BE2C (cell line): ENCODE results near the gene HNRNPA3.
"Not testable (repeated sequence)": the region's sequence is repeated elsewhere in the genome, so short reads cannot be mapped to it uniquely, and the experiment has no call there.

ENCODE experiments used
- DNase-seq: peaks from one replicate; pipeline ENCODE4 v3.0.0-alpha.2; 2020
- H3K27me3 ChIP-seq: fragments of 250-450 bp; sonication (Bioruptor Pico); 2 replicates; pipeline ENCODE4 v1.5.1; 2020; ENCODE audit warnings: mild to moderate bottlenecking
- H3K36me3 ChIP-seq: fragments of 250-450 bp; sonication (Bioruptor Pico); 2 replicates; pipeline ENCODE4 v1.5.1; 2020; ENCODE audit warnings: mild to moderate bottlenecking
- H3K4me1 ChIP-seq: fragments of 250-450 bp; sonication (Bioruptor Pico); 2 replicates; pipeline ENCODE4 v1.5.1; 2020
- H3K4me3 ChIP-seq: 2 replicates; pipeline ENCODE4 v1.5.1; 2011; ENCODE audit warnings: low read depth, low read length
- H3K9me3 ChIP-seq: fragments of 250-450 bp; sonication (Bioruptor Pico); 2 replicates; pipeline ENCODE4 v1.5.1; 2020
- TF ChIP-seq, protein P1 (sequence below): IDR thresholded peaks from 2 replicates; pipeline ENCODE4 v1.5.1; 2012; ENCODE audit warnings: mild to moderate bottlenecking, low read depth, low read length

HNRNPA3 gene

DNA sequence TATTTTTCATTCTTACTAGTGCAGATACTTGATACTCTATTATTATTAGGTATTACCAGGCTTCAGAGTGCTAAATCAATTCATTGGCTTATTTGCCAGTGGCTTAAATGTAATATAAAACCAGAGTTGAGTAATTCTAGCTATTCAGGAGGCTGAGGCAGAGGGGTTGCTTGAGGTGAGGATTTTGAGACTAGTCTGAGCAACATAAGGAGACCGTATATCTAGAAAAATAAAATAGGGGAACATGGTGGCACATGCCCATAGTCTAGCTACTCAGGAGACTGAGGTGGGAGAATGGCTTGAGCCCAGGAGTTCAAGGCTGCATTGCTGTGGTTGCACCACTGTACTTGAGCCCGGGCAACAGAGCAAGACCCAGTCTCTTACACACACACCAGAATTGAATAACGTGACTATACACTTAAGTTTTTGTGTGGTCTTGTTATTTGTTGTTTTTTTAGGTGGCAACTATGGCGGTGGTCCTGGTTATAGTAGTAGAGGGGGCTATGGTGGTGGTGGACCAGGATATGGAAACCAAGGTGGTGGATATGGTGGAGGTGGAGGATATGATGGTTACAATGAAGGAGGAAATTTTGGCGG, 4.8 kb downstream of the HNRNPA3 start:
- Histone ChIP-seq H3K36me3 (peaks cover 75% of the 10 kb centered on the region), H3K9me3 (no peaks in the 10 kb centered on the region), H3K4me3 (no peak overlapping the region), H3K27me3 (no peaks in the 10 kb centered on the region), H3K4me1 (no peaks in the 10 kb centered on the region)
- no peak for DNase-seq
- TF ChIP-seq, protein P1, sequence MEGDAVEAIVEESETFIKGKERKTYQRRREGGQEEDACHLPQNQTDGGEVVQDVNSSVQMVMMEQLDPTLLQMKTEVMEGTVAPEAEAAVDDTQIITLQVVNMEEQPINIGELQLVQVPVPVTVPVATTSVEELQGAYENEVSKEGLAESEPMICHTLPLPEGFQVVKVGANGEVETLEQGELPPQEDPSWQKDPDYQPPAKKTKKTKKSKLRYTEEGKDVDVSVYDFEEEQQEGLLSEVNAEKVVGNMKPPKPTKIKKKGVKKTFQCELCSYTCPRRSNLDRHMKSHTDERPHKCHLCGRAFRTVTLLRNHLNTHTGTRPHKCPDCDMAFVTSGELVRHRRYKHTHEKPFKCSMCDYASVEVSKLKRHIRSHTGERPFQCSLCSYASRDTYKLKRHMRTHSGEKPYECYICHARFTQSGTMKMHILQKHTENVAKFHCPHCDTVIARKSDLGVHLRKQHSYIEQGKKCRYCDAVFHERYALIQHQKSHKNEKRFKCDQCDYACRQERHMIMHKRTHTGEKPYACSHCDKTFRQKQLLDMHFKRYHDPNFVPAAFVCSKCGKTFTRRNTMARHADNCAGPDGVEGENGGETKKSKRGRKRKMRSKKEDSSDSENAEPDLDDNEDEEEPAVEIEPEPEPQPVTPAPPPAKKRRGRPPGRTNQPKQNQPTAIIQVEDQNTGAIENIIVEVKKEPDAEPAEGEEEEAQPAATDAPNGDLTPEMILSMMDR: no peak

DNA sequence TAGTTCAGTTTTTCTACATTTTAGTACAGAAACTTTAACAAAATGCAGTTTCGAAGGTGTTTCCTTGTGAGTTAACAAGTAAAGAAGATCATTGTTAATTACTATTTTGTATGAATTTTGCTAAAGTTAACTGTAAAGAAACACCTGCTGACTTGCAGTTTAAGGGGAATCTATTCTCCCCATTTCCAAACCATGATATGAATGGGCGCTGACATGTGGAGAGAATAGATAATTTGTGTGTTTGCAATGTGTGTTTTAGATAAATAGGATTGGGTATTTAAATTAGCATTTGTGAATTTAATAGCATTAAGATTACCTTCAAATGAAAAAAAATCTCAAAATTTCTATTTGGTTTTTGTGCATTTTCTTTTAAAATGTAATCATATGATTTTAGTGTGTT, 7.2 kb downstream of the HNRNPA3 start:
- peaks cover 68% of the 10 kb centered on the region for H3K36me3 ChIP-seq
- not testable (repeated sequence) for H3K4me3 ChIP-seq, DNase-seq, H3K4me1 ChIP-seq, H3K9me3 ChIP-seq, H3K27me3 ChIP-seq

DNA sequence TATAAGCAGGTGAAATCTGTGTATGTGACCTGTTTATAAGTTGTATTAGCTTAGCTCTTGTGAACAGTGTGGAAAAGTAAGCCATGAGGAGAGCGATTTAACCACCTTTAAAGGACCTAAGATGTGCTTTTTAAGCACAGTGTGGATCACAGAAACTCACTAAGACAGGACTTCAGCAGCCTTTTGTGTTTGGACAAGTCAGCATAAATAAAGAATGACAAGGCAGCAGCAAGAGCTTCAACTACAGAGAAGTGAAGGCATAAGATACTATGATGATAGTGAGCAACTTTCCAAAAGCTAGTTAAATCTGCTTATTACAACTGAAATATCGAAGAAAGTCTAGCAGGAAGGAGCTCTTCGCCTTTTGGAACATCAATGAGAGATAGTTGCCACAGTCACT, 8.9 kb downstream of the HNRNPA3 start:
- H3K4me3 ChIP-seq: no peak overlapping the region
- peaks cover 56% of the 10 kb centered on the region for H3K36me3 ChIP-seq
- no peak for DNase-seq
- TF ChIP-seq, protein P1: no peak
- no peaks in the 10 kb centered on the region for H3K4me1 ChIP-seq
- H3K27me3 ChIP-seq: no peaks in the 10 kb centered on the region
- H3K9me3 ChIP-seq: no peaks in the 10 kb centered on the region

DNA sequence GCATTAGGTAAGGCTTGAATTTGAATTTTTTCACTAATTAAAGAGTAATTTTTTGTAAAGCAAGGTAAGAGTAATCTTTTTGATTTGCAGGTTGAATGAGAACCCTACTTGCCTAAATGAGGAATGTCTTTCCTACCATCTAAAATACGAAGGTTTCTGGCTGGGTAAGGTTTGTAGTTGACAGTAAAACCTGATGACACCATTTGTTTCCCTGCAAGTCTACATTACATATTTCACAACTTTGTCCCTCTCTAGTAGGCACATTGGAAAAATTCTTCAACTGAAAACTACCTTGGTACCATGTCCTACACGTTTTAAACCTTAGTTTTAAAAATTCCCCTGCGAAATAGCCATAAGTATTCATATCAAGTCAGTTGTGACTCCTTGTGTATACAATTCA, 9.4 kb downstream of the HNRNPA3 start:
- H3K4me1 ChIP-seq: no peaks in the 10 kb centered on the region
- peaks cover 52% of the 10 kb centered on the region for H3K36me3 ChIP-seq
- TF ChIP-seq, protein P1: no peak
- DNase-seq: no peak
- no peaks in the 10 kb centered on the region for H3K27me3 ChIP-seq
- H3K4me3 ChIP-seq: no peak overlapping the region
- no peaks in the 10 kb centered on the region for H3K9me3 ChIP-seq

DNA sequence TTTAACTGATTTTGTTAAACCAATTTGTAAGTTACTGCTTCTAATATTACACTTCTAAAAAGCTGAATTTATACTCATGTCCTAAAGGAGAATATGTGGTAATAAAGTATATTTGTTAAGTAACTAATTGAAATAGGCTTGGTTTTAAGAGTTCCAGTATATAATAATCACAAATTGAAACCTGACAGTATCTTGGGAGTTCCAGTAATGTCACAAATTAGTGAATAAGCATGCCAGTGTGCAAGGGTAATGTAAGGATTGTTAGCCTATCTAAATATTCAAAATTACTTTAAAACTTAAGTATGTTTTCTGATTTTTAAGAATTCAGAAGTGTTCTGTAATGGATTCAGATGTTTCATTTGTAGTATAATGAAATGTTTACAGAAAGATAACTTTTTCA, 10.8 kb downstream of the HNRNPA3 start:
- H3K27me3 ChIP-seq, H3K4me1 ChIP-seq, DNase-seq, H3K9me3 ChIP-seq, H3K4me3 ChIP-seq: not testable (repeated sequence)
- H3K36me3 ChIP-seq: peaks cover 40% of the 10 kb centered on the region

DNA sequence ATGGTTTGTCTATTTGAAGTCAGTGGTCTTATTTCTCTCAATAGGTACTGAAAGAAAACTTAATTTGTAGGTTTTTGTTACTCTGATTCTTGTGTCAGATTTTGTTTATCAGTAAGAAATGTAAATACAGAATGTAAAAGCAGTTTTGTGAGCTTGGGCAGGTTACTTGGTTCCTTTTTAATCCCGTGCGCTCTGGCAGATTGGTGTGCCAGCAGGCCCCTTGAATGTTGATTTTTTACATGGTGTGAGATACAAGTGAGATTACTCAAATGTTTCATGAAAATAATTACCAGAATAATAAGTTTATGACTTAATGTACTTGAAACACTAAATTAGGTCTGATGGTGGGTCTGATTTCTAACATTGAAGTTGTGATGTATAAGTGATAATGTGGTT, 13.4 kb downstream of the HNRNPA3 start:
- Histone ChIP-seq H3K9me3 (no peaks in the 10 kb centered on the region), H3K4me3 (no peak overlapping the region), H3K27me3 (no peaks in the 10 kb centered on the region), H3K36me3 (peaks cover 27% of the 10 kb centered on the region), H3K4me1 (no peaks in the 10 kb centered on the region)
- no peak for DNase-seq
- TF ChIP-seq, protein P1: no peak

DNA sequence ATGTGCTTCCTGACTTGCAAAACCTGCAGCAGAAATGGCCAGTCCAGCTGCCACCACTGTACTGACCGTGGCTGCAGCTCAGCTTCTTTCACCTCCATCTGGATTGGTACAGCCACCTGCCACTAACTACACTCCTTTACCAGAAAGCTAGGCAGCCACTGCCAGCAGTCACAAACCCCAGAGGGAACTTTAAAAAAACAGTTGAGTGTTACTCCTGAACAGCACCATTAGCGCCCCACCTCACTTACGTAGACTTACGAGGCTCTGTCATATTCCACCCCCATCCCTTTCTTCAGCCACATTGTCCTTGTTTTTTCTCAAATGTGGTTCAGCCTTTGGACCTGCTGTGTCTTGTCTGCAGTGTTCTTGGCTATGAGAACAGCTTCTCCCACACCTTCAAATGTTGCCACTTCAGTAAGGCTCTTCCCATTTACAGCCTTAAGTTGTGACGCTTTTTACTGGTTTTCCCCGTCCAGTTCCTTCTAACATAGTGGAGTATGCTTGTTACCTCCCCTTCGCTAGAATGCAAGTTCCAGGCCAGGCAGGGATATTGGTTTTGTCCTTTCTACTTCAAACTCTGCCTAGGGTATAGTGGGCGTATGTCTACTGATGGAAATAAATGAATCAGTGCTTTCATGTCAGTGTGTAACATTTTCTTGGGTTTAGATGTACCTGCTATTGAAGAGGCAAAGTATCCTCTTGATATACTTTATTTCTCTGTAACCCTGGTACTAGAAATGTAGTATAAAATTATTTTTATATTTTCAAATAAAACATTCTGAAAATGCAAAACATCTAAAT, 17.0 kb downstream of the HNRNPA3 start:
- no peak for DNase-seq
- no peaks in the 10 kb centered on the region for H3K4me1 ChIP-seq

More for the DNA sequence above, 17.0 kb downstream of the HNRNPA3 start:
- H3K36me3 ChIP-seq: peaks cover 23% of the 10 kb centered on the region
- H3K9me3 ChIP-seq: no peaks in the 10 kb centered on the region
- no peaks in the 10 kb centered on the region for H3K27me3 ChIP-seq
- no peak overlapping the region for H3K4me3 ChIP-seq
- TF ChIP-seq, protein P1: no peak
